ENCODE data around the gene BTBD17.

DNA sequence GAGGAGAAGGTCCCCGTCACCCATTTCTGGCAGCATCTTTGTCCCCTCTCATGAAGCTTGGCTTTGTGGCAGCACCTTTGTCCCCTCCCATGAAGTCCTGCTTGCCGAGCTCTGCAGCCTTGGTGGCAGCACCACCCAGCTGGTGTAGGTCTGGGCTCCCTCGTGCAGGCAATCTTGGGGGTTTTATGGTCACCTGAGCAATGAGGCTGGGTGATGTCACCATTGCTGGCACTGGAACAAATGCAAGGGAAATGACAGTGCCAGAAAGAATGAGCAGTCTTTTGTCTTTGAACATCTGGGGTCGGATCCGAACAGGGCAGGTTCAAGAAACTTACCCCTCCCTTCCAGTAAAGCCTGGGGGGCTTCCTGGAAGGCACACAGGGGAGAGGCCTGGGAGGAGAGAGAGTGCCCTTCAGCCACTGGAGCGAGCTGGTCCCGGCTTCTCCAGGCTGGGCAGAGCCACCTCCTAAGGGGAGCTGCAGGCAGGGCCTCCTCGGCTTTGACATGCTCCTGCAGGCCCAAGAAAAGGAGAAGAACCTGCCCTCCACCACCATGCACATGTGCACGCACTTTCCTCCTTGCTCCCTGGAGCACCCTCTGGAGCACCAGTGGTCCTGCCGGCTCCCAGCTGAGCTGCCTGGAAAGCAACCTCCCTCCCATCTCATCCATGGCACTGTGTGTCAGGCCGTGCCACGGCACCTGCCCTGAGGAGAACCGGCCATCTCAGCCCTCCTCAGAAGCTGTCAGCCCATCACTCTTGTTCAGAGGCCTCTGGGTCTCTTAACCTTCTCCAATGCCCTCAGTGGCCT is 16.0 kb downstream of the BTBD17 start:
- TF ChIP-seq FOXM1 (IDR thresholded peaks at IDR 0.05; ENCODE audit: borderline replicate concordance, low read depth) (no peak), TEAD4 (IDR thresholded peaks at IDR 0.05) (no peak), CEBPB (IDR thresholded peaks at IDR 0.05) (no peak), RAD21 (IDR thresholded peaks at IDR 0.05; ENCODE audit: low read depth) (no peak), EP300 (IDR thresholded peaks at IDR 0.05; ENCODE audit: borderline replicate concordance) (no peak)
- TF ChIP-seq, protein P1, sequence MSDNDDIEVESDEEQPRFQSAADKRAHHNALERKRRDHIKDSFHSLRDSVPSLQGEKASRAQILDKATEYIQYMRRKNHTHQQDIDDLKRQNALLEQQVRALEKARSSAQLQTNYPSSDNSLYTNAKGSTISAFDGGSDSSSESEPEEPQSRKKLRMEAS (IDR thresholded peaks at IDR 0.05), result no peak

Measured in Ishikawa (cell line).